ENCODE data around the gene ZBTB43. TPM values are rescaled to one million over a fixed set of nuclear protein-coding genes. Genes with fewer than 3 reads are reported as not detected.

Gene ZBTB43
- total and polyA plus RNA-seq, 2 of the 4 experiments (the other 2 are of a cell fraction), result 4.5 to 15.1 TPM

GRCh38 chr9:126775926-126776325, 28.9 kb upstream of the ZBTB43 start:
- ATAC-seq (ENCODE audit: low read depth), result no peak
- no peak overlapping the region for H2AFZ ChIP-seq (replicated peaks; ENCODE audit: low read length, poor library complexity)
- H3K4ac ChIP-seq (ENCODE audit: low read depth, low read length), result no peak overlapping the region
- no peaks in the 10 kb centered on the region for H3K9me1 ChIP-seq (ENCODE audit: insufficient read depth, low read length)
- no peak overlapping the region for H3K18ac ChIP-seq (ENCODE audit: low read depth, low read length)
- DNase-seq, result no peak
- in situ Hi-C loops (cut with MboI; ENCODE audit: low sequenced_read_pairs) (no loop called here), dilution Hi-C loops (cut with HindIII; ENCODE audit: low sequenced_read_pairs, unreplicated experiment) (no loop called here), intact Hi-C loops (cut with micrococcal nuclease) (no loop called here)
- BruUV-seq (replicated peaks), result no TSS peak
- H2AK5ac ChIP-seq (ENCODE audit: low read depth, low read length), result no peak overlapping the region
- no peak overlapping the region for H2BK20ac ChIP-seq (ENCODE audit: low read depth, low read length)
- no peaks in the 10 kb centered on the region for H3K4me1 ChIP-seq (ENCODE audit: control insufficient read depth, insufficient read depth, low read length)
- POLR2A ChIA-PET (ENCODE audit: unreplicated experiment), result no interaction called here
- no peaks in the 10 kb centered on the region for H3K79me1 ChIP-seq (ENCODE audit: low read depth in 1 of 2, low read length in 2 of 2)
- H3K4me3 ChIP-seq (ENCODE audit: insufficient read depth, low read depth, low read length), result no peak overlapping the region
- no peaks in the 10 kb centered on the region for H3K9me3 ChIP-seq (ENCODE audit: control insufficient read depth, insufficient read depth, low read length)
- H4K8ac ChIP-seq (ENCODE audit: low read depth in 2 of 2, low read length in 2 of 2), result no peak overlapping the region
- no peak overlapping the region for H3K9ac ChIP-seq (ENCODE audit: low read depth, low read length)
- H4K20me1 ChIP-seq (ENCODE audit: insufficient read depth, low read length), result no peaks in the 10 kb centered on the region
- H4K91ac ChIP-seq (ENCODE audit: insufficient read depth, low read depth, low read length), result no peak overlapping the region
- TF ChIP-seq MAFK (IDR thresholded peaks at IDR 0.05; ENCODE audit: low read depth, low read length) (0 out of 2 replicates have a peak, but pooled peaks have one; percentile 3), USF2 (IDR thresholded peaks at IDR 0.05; ENCODE audit: low read depth, low read length) (no peak)
- TF ChIP-seq, protein P1, sequence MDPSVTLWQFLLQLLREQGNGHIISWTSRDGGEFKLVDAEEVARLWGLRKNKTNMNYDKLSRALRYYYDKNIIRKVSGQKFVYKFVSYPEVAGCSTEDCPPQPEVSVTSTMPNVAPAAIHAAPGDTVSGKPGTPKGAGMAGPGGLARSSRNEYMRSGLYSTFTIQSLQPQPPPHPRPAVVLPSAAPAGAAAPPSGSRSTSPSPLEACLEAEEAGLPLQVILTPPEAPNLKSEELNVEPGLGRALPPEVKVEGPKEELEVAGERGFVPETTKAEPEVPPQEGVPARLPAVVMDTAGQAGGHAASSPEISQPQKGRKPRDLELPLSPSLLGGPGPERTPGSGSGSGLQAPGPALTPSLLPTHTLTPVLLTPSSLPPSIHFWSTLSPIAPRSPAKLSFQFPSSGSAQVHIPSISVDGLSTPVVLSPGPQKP (IDR thresholded peaks at IDR 0.05; ENCODE audit: borderline replicate concordance, low read depth, low read length), result no peak
- WGBS, 2 experiments (ENCODE audit: extremely low coverage in 2 of 2, insufficient read length in 1 of 2), result no CpG with 5 or more reads among the region's 5 CpGs
- no peaks in the 10 kb centered on the region for H3K36me3 ChIP-seq (ENCODE audit: control insufficient read depth, insufficient read depth, low read length)
- H3K56ac ChIP-seq (ENCODE audit: extremely low read depth, insufficient read depth, low read length), result no peak overlapping the region
- H3K27ac ChIP-seq (ENCODE audit: insufficient read depth, low read length), result no peak overlapping the region
- H2BK120ac ChIP-seq (ENCODE audit: low read depth, low read length), result no peak overlapping the region
- H4K5ac ChIP-seq (ENCODE audit: low read depth, low read length), result no peak overlapping the region
- H2BK15ac ChIP-seq (ENCODE audit: low read depth, low read length), result no peak overlapping the region
- peaks cover 38% of the 10 kb centered on the region for H3K27me3 ChIP-seq (ENCODE audit: control insufficient read depth, insufficient read depth, low read length)
- H2BK5ac ChIP-seq (ENCODE audit: low read depth, low read length, poor library complexity, severe bottlenecking), result no peak overlapping the region
- no peak overlapping the region for H3K23ac ChIP-seq (ENCODE audit: low read depth, low read length)
- H3K4me2 ChIP-seq (ENCODE audit: low read depth, low read length), result no peak overlapping the region
- CTCF ChIA-PET, result no interaction called here
- H3K14ac ChIP-seq (replicated peaks; ENCODE audit: low read depth, low read length), result no peak overlapping the region
- H2AK9ac ChIP-seq (replicated peaks; ENCODE audit: low read depth, low read length, poor library complexity), result no peak overlapping the region

Measured in IMR-90 (cell line).